ENCODE results near the gene TEDC1. TPM values are rescaled to one million over a fixed set of nuclear protein-coding genes. Genes with fewer than 3 reads are reported as not detected.

The TEDC1 gene
- total RNA-seq, 1 donor from 2014 or later = 8.9 TPM

DNA sequence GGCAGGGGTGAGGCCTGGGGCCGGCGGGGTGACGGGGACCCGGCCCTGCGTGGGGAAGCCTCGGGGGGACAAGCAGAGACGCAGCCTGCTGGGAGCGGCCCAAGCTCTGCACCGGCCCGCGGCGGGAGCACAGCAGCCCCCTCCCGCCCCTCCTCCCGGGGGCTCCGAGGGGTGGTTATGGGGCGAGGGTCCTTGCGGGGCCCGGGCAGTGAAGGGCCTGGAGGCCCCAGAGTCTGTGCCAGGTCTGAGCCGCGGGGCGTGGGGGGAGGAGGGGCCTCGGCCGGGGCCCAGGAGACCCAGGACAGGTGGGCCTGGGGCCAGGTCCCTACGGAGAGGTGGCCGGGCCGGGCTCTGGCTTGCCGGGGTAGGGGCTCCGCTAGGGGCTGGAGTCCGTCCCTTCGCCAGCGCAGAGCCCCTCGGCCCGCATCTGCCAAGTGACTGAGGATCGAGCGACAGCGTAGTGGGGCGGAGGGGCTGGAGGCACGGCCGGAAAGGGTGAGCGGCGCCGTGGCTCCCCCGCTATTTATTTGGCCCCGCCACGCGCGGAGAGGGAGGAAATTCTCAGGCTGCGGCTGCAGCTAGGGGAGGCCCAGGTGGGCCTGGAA, 35.8 kb downstream of the TEDC1 start:
- ATAC-seq = no peak

DNA sequence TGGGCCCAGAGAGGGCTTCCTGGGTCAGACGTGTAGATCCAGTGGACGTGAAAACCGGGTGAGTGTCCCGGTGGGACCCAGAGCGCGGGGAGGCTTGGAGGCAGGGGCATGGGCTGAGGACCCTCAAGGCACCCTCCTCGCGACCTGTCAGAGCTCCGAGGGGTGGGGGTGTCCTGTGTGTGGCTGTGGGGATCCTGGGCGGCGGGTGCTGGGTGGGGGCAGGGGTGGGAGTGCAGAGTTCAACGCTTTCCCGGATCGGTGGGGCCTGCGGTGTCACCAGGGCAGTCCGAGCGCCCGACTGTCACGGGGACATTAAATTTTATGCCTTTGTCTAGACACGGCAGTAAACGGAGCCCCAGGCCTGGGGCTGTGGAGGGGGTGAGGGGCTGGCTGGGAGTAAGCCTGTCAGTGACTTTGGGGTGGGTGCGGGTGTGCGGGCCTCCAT, 36.4 kb downstream of the TEDC1 start:
- ATAC-seq = no peak

DNA sequence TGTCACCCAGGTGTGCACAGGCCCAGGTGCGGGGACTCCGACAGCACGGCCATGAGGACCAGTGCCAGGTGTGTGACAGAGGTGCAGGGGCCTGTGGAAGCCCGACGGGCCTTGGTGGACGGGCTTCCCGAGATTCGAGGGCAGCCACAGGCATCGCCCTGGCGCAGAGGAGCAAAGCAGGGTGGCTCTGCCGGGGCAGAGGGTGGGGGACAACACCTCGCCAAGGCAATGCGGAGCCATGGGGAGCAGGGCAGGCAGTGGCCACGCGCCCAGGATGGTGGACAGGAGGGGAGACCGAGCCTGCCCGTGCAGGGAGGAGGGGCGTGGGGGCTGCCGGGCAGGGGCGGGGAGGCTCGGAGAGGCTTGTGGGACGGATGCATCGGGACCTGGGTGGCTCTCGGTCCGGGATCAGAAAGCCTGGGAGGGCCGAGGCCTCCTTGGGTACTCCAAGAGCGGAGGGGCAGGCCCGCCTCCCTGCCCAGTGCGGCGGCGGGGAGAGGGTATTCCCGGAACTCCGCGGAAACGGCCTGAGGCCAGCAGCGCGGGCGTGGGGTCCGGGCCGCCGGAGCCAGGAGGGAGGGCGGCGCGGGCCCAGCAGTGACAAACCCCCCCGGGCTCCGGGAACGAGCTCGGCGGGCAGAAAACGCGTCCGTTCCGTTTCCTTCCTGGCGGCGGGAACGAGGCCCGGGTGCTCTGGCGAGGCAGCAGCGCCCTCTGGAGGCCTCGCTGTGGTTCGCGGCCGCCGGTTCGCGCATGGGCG, 37.0 kb downstream of the TEDC1 start:
- ATAC-seq = peak; percentile 70

DNA sequence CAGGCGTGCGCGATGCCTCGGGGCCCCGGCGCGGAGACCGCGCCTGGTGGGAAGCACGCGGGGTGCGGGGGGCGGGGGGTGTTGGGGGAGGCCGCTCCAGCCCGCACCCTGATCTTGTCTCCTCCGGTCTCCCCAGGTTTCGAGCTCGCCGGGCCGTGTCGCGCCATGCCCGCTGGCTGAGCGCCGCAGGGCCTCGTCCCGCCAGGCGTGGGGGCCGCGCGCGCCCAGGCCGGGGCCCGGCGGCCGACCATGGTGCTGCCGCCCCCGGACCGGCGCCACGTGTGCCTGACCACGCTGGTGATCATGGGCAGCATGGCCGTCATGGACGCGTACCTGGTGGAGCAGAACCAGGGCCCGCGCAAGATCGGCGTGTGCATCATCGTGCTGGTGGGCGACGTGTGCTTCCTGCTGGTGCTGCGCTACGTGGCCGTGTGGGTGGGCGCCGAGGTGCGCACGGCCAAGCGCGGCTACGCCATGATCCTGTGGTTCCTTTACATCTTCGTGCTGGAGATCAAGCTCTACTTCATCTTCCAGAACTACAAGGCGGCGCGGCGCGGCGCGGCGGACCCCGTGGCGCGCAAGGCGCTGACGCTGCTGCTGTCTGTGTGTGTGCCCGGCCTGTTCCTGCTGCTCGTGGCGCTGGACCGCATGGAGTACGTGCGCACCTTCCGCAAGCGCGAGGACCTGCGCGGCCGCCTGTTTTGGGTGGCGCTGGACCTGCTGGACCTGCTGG, 37.7 kb downstream of the TEDC1 start:
- peak; percentile 1 for ATAC-seq

GRCh38 chr14:105529319-105529568, 38.2 kb downstream of the TEDC1 start:
- no peak for ATAC-seq

DNA sequence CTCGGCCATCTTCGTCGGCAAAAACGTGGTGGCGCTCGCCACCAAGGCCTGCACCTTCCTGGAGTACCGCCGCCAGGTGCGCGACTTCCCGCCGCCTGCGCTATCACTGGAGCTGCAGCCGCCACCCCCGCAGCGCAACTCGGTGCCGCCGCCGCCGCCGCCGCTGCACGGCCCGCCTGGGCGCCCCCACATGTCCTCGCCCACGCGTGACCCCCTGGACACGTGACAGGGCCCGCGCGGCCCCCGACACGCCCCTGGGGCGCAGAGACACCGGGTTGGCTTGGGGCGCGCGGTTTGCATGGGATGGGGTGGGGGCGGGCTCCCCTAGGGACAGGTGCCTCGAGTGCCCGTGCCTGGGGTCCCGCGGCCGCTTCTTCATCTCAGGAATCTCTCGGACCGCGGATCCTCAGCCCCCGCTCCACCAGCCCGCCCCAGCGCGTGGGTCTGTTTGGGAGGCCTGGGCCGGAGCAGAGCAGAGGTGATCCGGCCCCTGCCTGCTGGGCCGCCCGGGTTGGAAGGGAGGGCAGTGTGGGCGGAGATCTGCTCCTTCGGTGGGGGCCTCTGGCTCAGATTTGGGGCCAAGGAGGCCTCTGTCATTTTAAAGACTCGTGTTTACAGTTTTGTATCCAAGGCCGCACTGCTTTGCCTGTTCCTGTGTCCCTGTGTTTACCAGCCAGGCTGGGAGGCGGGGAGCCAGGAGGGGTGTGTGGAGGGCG, 38.7 kb downstream of the TEDC1 start:
- ATAC-seq = no peak

- no peak for ATAC-seq
Observed at GRCh38 chr14:105530285-105531087, 39.4 kb downstream of the TEDC1 start.

GRCh38 chr14:105531088-105531893, 40.2 kb downstream of the TEDC1 start:
- ATAC-seq = no peak

GRCh38 chr14:105531894-105532623, 41.0 kb downstream of the TEDC1 start:
- ATAC-seq = no peak

- ATAC-seq = no peak
Observed at GRCh38 chr14:105532735-105533141, 41.7 kb downstream of the TEDC1 start.

DNA sequence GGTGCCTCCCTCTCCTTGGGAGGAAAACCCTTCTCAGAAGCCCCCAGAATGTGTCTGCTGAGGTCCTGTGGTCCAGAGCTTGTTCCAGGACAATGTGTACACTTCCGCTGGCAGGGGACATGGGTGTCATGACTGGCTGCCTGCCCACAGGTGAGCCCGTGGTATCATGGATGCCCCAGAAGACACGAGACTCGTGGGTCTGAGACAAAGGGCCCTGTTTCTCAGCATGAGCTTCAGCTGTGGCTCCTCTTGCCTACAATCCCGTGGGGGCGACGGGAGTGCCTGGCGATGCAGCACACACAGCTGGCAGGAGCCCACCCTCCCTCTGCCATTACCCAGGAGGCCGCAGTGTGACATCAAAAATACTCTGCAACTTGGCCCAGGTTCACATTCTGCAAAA, 42.3 kb downstream of the TEDC1 start:
- ATAC-seq = no peak

DNA sequence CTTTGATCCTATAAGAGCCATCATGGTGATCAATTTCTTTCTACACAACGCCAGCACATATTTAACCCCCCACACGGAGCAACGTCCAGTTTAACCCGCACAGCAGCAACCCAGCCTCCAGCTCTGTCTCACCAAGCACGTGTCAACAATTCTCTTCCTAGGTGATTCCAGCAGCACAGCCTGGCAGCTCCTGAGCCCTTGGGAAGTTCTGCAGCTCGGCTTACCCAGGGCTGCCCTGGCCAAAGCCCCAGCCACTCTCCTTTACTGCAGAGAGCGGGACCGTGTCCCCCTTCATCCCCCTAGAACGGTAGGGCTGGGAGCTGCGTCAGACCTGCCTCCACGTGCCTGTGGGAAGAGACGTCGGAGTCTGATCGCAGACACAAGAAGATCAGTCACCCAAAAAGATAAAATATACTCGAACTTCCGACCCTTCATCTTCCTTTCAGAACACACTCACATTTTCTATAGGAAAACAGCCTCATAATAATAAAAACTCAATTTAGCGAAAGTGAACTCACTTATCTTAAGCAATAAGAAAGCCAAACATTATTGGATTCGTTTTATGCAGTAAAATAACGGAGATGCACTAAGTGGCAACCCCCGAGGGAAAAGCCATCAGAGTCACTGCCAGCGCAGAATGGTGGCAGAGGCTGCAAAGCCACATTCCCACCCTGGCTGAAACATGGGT, 42.9 kb downstream of the TEDC1 start:
- ATAC-seq = no peak

DNA sequence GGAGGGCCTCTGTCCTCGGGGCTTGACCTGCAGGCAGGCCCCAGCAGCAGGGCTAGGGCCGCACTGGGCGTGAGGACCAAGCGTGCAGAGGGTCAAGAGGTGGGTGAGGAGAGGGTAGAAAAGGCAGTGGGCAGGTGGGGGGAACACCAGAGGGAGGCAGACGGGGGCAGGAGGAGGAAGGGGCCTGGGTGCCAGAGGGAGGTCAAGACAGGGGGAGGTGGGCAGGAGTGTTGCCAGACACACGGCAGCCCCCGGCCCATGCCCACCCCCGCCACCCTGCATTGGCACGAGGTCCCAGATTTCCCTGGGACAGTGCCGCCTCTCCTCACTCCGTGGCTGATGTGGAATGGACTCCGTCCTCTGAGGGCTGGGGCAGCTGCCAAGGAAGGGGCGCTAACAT, 43.5 kb downstream of the TEDC1 start:
- ATAC-seq = no peak

GRCh38 chr14:105536051-105536450, 45.0 kb downstream of the TEDC1 start:
- ATAC-seq = no peak

- ATAC-seq = no peak
Observed at GRCh38 chr14:105536691-105537579, 45.9 kb downstream of the TEDC1 start.

DNA sequence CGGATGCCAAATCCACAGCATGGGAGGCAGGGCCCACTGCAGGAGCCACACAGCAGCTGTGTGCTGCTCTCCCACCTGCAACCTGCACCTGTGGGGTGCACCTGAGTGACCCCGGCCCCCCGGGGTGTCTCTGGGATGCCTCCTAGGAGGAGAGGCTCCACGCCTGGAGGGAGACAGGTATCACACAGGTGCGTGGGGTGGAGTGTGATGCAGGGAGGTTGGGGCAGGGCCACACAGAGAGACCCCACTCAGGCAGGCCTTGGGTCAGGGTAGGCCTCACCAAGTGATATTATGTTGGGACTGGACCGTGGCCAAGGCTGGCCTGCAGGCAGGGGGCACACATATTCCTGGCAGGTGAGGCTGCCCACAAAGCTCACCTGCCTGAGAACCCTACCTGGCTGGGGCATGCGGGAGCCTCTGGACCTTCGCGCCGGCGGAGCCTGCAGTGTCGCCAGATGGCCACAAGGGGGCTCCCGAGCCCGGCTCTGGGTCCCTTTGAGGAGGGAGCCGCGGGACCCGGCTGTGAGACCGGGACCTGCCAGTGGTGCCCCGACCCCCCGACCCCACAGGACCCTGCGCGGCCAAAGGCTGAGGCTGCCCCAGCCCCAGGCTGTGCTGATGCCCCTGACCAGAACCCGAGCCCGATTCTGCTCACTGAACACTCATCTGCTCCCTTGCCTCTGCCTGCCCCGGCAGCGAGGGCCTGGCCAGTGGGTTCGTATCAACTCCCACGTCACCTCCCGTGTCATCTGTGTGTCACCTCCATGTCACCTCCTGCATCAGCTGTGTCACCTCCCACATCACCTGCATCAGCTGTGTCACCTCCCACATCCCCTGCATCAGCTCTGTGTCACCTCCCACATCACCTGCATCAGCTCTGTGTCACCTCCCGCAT, 46.8 kb downstream of the TEDC1 start:
- peak; percentile 76 for ATAC-seq

GRCh38 chr14:105538481-105539049, 47.5 kb downstream of the TEDC1 start:
- peak; percentile 8 for ATAC-seq

DNA sequence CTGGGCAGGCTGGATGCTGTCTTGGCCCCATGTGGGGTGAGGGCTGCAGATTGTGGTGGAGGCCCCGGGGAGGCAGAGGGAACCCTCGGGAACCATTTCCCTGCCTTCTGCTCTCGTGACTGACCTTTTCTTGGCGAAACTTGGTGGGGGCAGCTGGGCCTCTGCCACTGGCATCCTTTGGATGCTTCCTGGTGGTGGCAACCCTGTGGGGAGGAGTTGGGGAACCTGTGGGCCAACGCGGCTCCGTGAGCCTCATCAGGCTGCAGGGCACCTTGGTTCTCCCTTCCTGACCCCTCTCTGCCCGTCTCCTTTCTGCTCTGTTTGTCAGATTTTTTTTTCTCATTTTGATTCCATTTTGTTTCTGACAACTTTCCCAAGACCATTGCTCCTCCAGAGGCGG, 49.8 kb downstream of the TEDC1 start:
- no peak for ATAC-seq
